ENCODE data around the gene IGSF21.

The IGSF21 gene

GRCh38 chr1:18265641-18266040 lies 158.0 kb downstream of the IGSF21 start:
- TF ChIP-seq ZFP30 (CRISPR knock-in tag; IDR thresholded peaks at IDR 0.05) (no peak), ARNTL (CRISPR knock-in tag; IDR thresholded peaks at IDR 0.05; ENCODE audit: borderline replicate concordance, low read depth) (no peak), CSRNP3 (CRISPR knock-in tag; IDR thresholded peaks at IDR 0.05) (no peak), ZNF565 (CRISPR knock-in tag; conservative IDR thresholded peaks at IDR 0.05; ENCODE audit: low read depth) (no peak), TCF4 (CRISPR knock-in tag; IDR thresholded peaks at IDR 0.05; ENCODE audit: borderline replicate concordance) (no peak), ESRRG (CRISPR knock-in tag; IDR thresholded peaks at IDR 0.05) (no peak), OSR1 (CRISPR knock-in tag; IDR thresholded peaks at IDR 0.05) (no peak), TSHZ2 (CRISPR knock-in tag; IDR thresholded peaks at IDR 0.05) (no peak), CSDC2 (CRISPR knock-in tag; IDR thresholded peaks at IDR 0.05) (no peak), ZNF8 (CRISPR knock-in tag; IDR thresholded peaks at IDR 0.05) (no peak), ZNF70 (CRISPR knock-in tag; IDR thresholded peaks at IDR 0.05) (no peak), BACH2 (CRISPR knock-in tag; IDR thresholded peaks at IDR 0.05; ENCODE audit: borderline replicate concordance) (no peak), TOX (CRISPR knock-in tag; IDR thresholded peaks at IDR 0.05; ENCODE audit: borderline replicate concordance) (no peak)
- no peak for ATAC-seq

GRCh38 chr1:18266391-18266790 lies 158.8 kb downstream of the IGSF21 start:
- ATAC-seq = no peak
- TF ChIP-seq ZNF8 (CRISPR knock-in tag; IDR thresholded peaks at IDR 0.05) (no peak), CSDC2 (CRISPR knock-in tag; IDR thresholded peaks at IDR 0.05) (no peak), TOX (CRISPR knock-in tag; IDR thresholded peaks at IDR 0.05; ENCODE audit: borderline replicate concordance) (no peak), ARNTL (CRISPR knock-in tag; IDR thresholded peaks at IDR 0.05; ENCODE audit: borderline replicate concordance, low read depth) (no peak), ZFP30 (CRISPR knock-in tag; IDR thresholded peaks at IDR 0.05) (no peak), ISL1 (CRISPR knock-in tag; IDR thresholded peaks at IDR 0.05) (no peak), POU6F1 (CRISPR knock-in tag; IDR thresholded peaks at IDR 0.05; ENCODE audit: borderline replicate concordance, low read depth) (no peak), CSRNP3 (CRISPR knock-in tag; IDR thresholded peaks at IDR 0.05) (no peak), TSHZ2 (CRISPR knock-in tag; IDR thresholded peaks at IDR 0.05) (no peak), ZC3H10 (CRISPR knock-in tag; IDR thresholded peaks at IDR 0.05) (no peak), RARB (CRISPR knock-in tag; IDR thresholded peaks at IDR 0.05) (no peak), ESRRG (CRISPR knock-in tag; IDR thresholded peaks at IDR 0.05) (no peak), PATZ1 (CRISPR knock-in tag; IDR thresholded peaks at IDR 0.05; ENCODE audit: borderline replicate concordance) (no peak), CREB5 (CRISPR knock-in tag; IDR thresholded peaks at IDR 0.05; ENCODE audit: low read depth) (no peak), PPARA (CRISPR knock-in tag; IDR thresholded peaks at IDR 0.05; ENCODE audit: borderline replicate concordance) (no peak), ZFP3 (CRISPR knock-in tag; IDR thresholded peaks at IDR 0.05) (no peak), OSR1 (CRISPR knock-in tag; IDR thresholded peaks at IDR 0.05) (no peak)

Data from SK-N-SH treated with all-trans-retinoic acid at 6 μM for 48 hours (cell line).